DND-41 (cell line): ENCODE data around the gene NF1.

Source experiments
- ATAC-seq: fragments of 200-7000 bp; cut with Tn5 transposase; 3 replicates; pipeline ENCODE4 v1.9.1; 2021; ENCODE audit warnings: low read depth; ENCODE audit not compliant: insufficient read depth
- DNase-seq: peaks from one replicate; pipeline ENCODE4 v3.0.0-alpha.2; 2020
- H2AFZ ChIP-seq: 2 replicates; pipeline ENCODE4 v1.6.0; 2012; ENCODE audit warnings: low read depth, low read length
- H3K27ac ChIP-seq: 2 replicates; pipeline ENCODE4 v1.5.1; 2012; ENCODE audit warnings: low read length, inconsistent platforms
- H3K27me3 ChIP-seq: fragments of 200-600 bp; sonication (generic); 2 replicates; pipeline ENCODE4 v1.6.0; 2012; ENCODE audit warnings: low read length, mild to moderate bottlenecking, inconsistent platforms; ENCODE audit not compliant: insufficient read depth, poor library complexity
- H3K36me3 ChIP-seq: 2 replicates; pipeline ENCODE4 v1.5.1; 2012; ENCODE audit warnings: low read length, inconsistent platforms; ENCODE audit not compliant: insufficient read depth
- H3K4me1 ChIP-seq: 2 replicates; pipeline ENCODE4 v1.5.1; 2012; ENCODE audit warnings: mild to moderate bottlenecking, low read length; ENCODE audit not compliant: insufficient read depth
- H3K4me2 ChIP-seq: 2 replicates; pipeline ENCODE4 v1.6.0; 2012; ENCODE audit warnings: mild to moderate bottlenecking, moderate library complexity, low read length, inconsistent platforms; ENCODE audit not compliant: insufficient read depth
- H3K4me3 ChIP-seq, 2 experiments: fragments of 200-600 bp in 1 of 2; shearing (Covaris generic) in 1 of 2; 2 replicates each; pipeline ENCODE4 v1.5.1; 2012 to 2016; ENCODE audit warnings: inconsistent platforms in 2 of 2, low read length in 2 of 2, mild to moderate bottlenecking in 2 of 2, low read depth in 1 of 2, moderate library complexity in 1 of 2
- H3K79me2 ChIP-seq: 2 replicates; pipeline ENCODE4 v1.6.0; 2012; ENCODE audit warnings: low read length, inconsistent platforms; ENCODE audit not compliant: insufficient read depth
- H3K9ac ChIP-seq: 2 replicates; pipeline ENCODE4 v1.6.0; 2012; ENCODE audit warnings: low read depth, mild to moderate bottlenecking, inconsistent platforms, low read length, moderate library complexity
- H3K9me3 ChIP-seq: 2 replicates; pipeline ENCODE4 v1.5.1; 2012; ENCODE audit warnings: low read length, moderate library complexity, mild to moderate bottlenecking, inconsistent platforms; ENCODE audit not compliant: insufficient read depth, severe bottlenecking
- H4K20me1 ChIP-seq: 2 replicates; pipeline ENCODE4 v1.6.0; 2012; ENCODE audit warnings: low read length; ENCODE audit not compliant: insufficient read depth
- CTCF ChIP-seq: IDR thresholded peaks from 2 replicates; pipeline ENCODE4 v1.5.1; 2012; ENCODE audit warnings: borderline replicate concordance, low read length, moderate library complexity, mild to moderate bottlenecking; ENCODE audit not compliant: poor library complexity, severe bottlenecking; ENCODE audit errors: extremely low read depth
- EZH2 ChIP-seq: IDR thresholded peaks from 3 replicates; pipeline ENCODE4 v1.6.1; 2012; ENCODE audit warnings: borderline replicate concordance, low read depth, mild to moderate bottlenecking, moderate library complexity, low read length, inconsistent platforms; ENCODE audit not compliant: severe bottlenecking

NF1 gene

GRCh38 chr17:31275116-31275515 is 180.3 kb downstream of the NF1 start:
- Histone ChIP-seq H3K27me3 (no peaks in the 10 kb centered on the region), H3K4me3 (no peak overlapping the region), H3K4me2 (no peak overlapping the region), H4K20me1 (no peaks in the 10 kb centered on the region), H3K9me3 (no peaks in the 10 kb centered on the region), H3K27ac (no peak overlapping the region), H3K79me2 (no peaks in the 10 kb centered on the region), H3K4me1 (no peaks in the 10 kb centered on the region), H2AFZ (no peak overlapping the region), H3K9ac (no peak overlapping the region), H3K36me3 (peaks cover 46% of the 10 kb centered on the region)
- TF ChIP-seq EZH2 (no peak), CTCF (no peak)
- DNase-seq (no peak), ATAC-seq (no peak)

- Histone ChIP-seq H3K4me2 (no peak overlapping the region), H4K20me1 (no peaks in the 10 kb centered on the region), H2AFZ (no peak overlapping the region), H3K9me3 (no peaks in the 10 kb centered on the region), H3K9ac (no peak overlapping the region), H3K27ac (no peak overlapping the region), H3K4me1 (no peaks in the 10 kb centered on the region), H3K36me3 (peaks cover 31% of the 10 kb centered on the region), H3K79me2 (no peaks in the 10 kb centered on the region), H3K4me3 (no peak overlapping the region), H3K27me3 (no peaks in the 10 kb centered on the region)
- no peak for ATAC-seq
- DNase-seq: no peak
- TF ChIP-seq CTCF (no peak), EZH2 (no peak)
Measured at GRCh38 chr17:31279401-31279800, 184.6 kb downstream of the NF1 start.

- Histone ChIP-seq H3K4me3 (no peak overlapping the region), H3K36me3 (peaks cover 25% of the 10 kb centered on the region), H4K20me1 (no peaks in the 10 kb centered on the region), H3K9me3 (no peaks in the 10 kb centered on the region), H3K27ac (no peak overlapping the region), H3K27me3 (no peaks in the 10 kb centered on the region), H3K4me2 (no peak overlapping the region), H3K9ac (no peak overlapping the region), H3K4me1 (no peaks in the 10 kb centered on the region), H2AFZ (no peak overlapping the region), H3K79me2 (no peaks in the 10 kb centered on the region)
- TF ChIP-seq EZH2: no peak
- TF ChIP-seq CTCF: no peak
- DNase-seq (no peak), ATAC-seq (no peak)
Measured at GRCh38 chr17:31281061-31281460, 186.3 kb downstream of the NF1 start.

- ATAC-seq: no peak
- H3K9ac ChIP-seq: no peak overlapping the region
Measured at GRCh38 chr17:31283841-31284240, 189.1 kb downstream of the NF1 start.

More at GRCh38 chr17:31283841-31284240, 189.1 kb downstream of the NF1 start:
- TF ChIP-seq EZH2 (no peak), CTCF (no peak)
- no peak for DNase-seq
- Histone ChIP-seq H3K27ac (no peak overlapping the region), H3K4me3 (no peak overlapping the region), H3K36me3 (peaks cover 17% of the 10 kb centered on the region), H3K4me2 (no peak overlapping the region), H4K20me1 (no peaks in the 10 kb centered on the region), H3K4me1 (no peaks in the 10 kb centered on the region), H3K27me3 (no peaks in the 10 kb centered on the region), H3K79me2 (no peaks in the 10 kb centered on the region), H3K9me3 (no peaks in the 10 kb centered on the region), H2AFZ (no peak overlapping the region)
